K562 (cell line): ENCODE measurements around the gene ADAMTS15. TPM values are rescaled to one million over a fixed set of nuclear protein-coding genes. Genes with fewer than 3 reads are reported as not detected.

ENCODE experiments used
- ATAC-seq: fragments of 200-7000 bp; cut with Tn5 transposase; 3 replicates; pipeline ENCODE4 v1.9.1; 2020; ENCODE audit warnings: moderate library complexity
- BruUV-seq: library from RNA; stranded (reverse); fragments of 400-500 nt; replicated peaks from 2 replicates; lab custom pipeline; 2021; lab: Mats Ljungman, UMichigan
- CTCF ChIA-PET: fragments of 300-600 bp; formaldehyde crosslinking; extraction: SDS; loops from one replicate; lab custom pipeline; 2021; ENCODE audit warnings: low intra/inter-chr PET ratio; lab: Yijun Ruan, JAX
- POLR2A ChIA-PET: fragments of 300-600, 350-650 bp; sonication (Branson Sonifier 250); formaldehyde crosslinking; extraction: SDS; loops from one replicate; lab custom pipeline; 2021; ENCODE audit warnings: antibody characterized with exemption, inconsistent platforms; lab: Yijun Ruan, JAX
- DNase-seq, 4 experiments: peaks; one replicate each; pipeline versions ENCODE4 v3.0.0 to v3.0.0-alpha.2; 2011 to 2018; ENCODE audit warnings: low spot score in 3 of 4, mixed read lengths in 3 of 4; ENCODE audit errors: extremely low read depth in 1 of 4
- FAIRE-seq: peaks from 2 replicates; lab custom pipeline; 2011; peaks lifted over from hg19 to GRCh38; lab: Jason Lieb, UNC
- H2AFZ ChIP-seq: 2 replicates; pipeline ENCODE4 v1.6.0; 2011; ENCODE audit warnings: low read depth, low read length, control low read depth, inconsistent platforms
- H3K27ac ChIP-seq: fragments of 200-600 bp; 3 replicates; pipeline ENCODE4 v1.8.0; 2011; ENCODE audit warnings: low read depth, mild to moderate bottlenecking, control low read depth, inconsistent platforms, low read length, moderate library complexity, mixed read lengths; ENCODE audit errors: extremely low read depth
- H3K27me3 ChIP-seq, 2 experiments: fragments of 300-600 bp in 1 of 2; 2 replicates in 1 of 2; 3 replicates in 1 of 2; pipeline versions ENCODE4 v1.6.0 to v1.8.0; 2011; ENCODE audit warnings: inconsistent platforms in 2 of 2, low read length in 2 of 2, mild to moderate bottlenecking in 1 of 2, mixed read lengths in 1 of 2, moderate library complexity in 1 of 2; ENCODE audit not compliant: control insufficient read depth in 2 of 2, insufficient read depth in 2 of 2
- H3K36me3 ChIP-seq: fragments of 300-600 bp; 3 replicates; pipeline ENCODE4 v1.8.0; 2011; ENCODE audit warnings: mild to moderate bottlenecking, low read length, inconsistent platforms; ENCODE audit not compliant: control insufficient read depth, insufficient read depth
- H3K4me1 ChIP-seq, 2 experiments: fragments of 200-600 bp in 1 of 2; replicated peaks in 1 of 2; 2 replicates in 1 of 2; 3 replicates in 1 of 2; pipeline versions ENCODE4 v1.5.1 to v1.8.0; 2011; ENCODE audit warnings: inconsistent platforms in 2 of 2, low read length in 2 of 2, mild to moderate bottlenecking in 1 of 2, mixed read lengths in 1 of 2, moderate library complexity in 1 of 2; ENCODE audit not compliant: control insufficient read depth in 2 of 2, insufficient read depth in 2 of 2
- H3K4me2 ChIP-seq: 2 replicates; pipeline ENCODE4 v1.6.1; 2011; ENCODE audit warnings: low read length, control low read depth, inconsistent platforms, mixed read lengths; ENCODE audit not compliant: insufficient read depth
- H3K4me3 ChIP-seq: fragments of 200-600 bp; sonication (generic), shearing (Covaris generic); 2 replicates; pipeline ENCODE4 v1.5.1; 2016; ENCODE audit warnings: control low read depth, inconsistent platforms
- H3K79me2 ChIP-seq: fragments of 200-600 bp; 3 replicates; pipeline ENCODE4 v1.8.0; 2011; ENCODE audit warnings: low read length, inconsistent platforms; ENCODE audit not compliant: control insufficient read depth, insufficient read depth
- H3K9ac ChIP-seq, 2 experiments: 2 replicates each; pipeline versions ENCODE4 v1.6.0 to v1.6.1; 2011; ENCODE audit warnings: low read depth in 2 of 2, low read length in 2 of 2, control low read depth in 1 of 2, inconsistent platforms in 1 of 2, mild to moderate bottlenecking in 1 of 2, mixed read lengths in 1 of 2; ENCODE audit not compliant: insufficient read depth in 1 of 2
- H3K9me1 ChIP-seq: one replicate; pipeline ENCODE4 v1.6.0; 2011; ENCODE audit warnings: inconsistent platforms, mild to moderate bottlenecking, low read length, moderate library complexity; ENCODE audit not compliant: control insufficient read depth, insufficient read depth
- H3K9me3 ChIP-seq: replicated peaks from 2 replicates; pipeline ENCODE4 v1.5.1; 2011; ENCODE audit warnings: low read depth, low read length, inconsistent platforms; ENCODE audit not compliant: control insufficient read depth, insufficient read depth
- H4K20me1 ChIP-seq: replicated peaks from 2 replicates; pipeline ENCODE4 v1.6.1; 2011; ENCODE audit warnings: low read length, inconsistent platforms, mixed read lengths; ENCODE audit not compliant: control insufficient read depth, insufficient read depth
- CSDE1 ChIP-seq, 2 experiments: fragments of 450-650 bp; IDR thresholded peaks; 2 replicates each; pipeline ENCODE4 v1.6.1; 2016; ENCODE audit warnings: mild to moderate bottlenecking in 1 of 2
- DEAF1 ChIP-seq: fragments of 450-650 bp; formaldehyde crosslinking; IDR thresholded peaks from 2 replicates; pipeline ENCODE4 v1.4.0; 2020; ENCODE audit warnings: mild to moderate bottlenecking, moderate library complexity
- HMG20A ChIP-seq: fragments of 450-650 bp; formaldehyde crosslinking; conservative IDR thresholded peaks from 2 replicates; pipeline ENCODE4 v1.4.0; 2020; ENCODE audit warnings: mild to moderate bottlenecking, mixed read lengths
- MEF2A ChIP-seq: IDR thresholded peaks from 2 replicates; pipeline ENCODE4 v1.6.1; 2011; ENCODE audit warnings: low read depth, mild to moderate bottlenecking, low read length, moderate library complexity; ENCODE audit not compliant: control insufficient read depth
- MIER1 ChIP-seq: fragments of 450-650 bp; IDR thresholded peaks from 2 replicates; pipeline ENCODE4 v1.6.1; 2016; ENCODE audit warnings: antibody characterized with exemption, mild to moderate bottlenecking, low read depth
- PKNOX1 ChIP-seq: fragments of 450-650 bp; IDR thresholded peaks from 2 replicates; pipeline ENCODE4 v1.6.1; 2016
- POLR3A ChIP-seq: IDR thresholded peaks from 2 replicates; pipeline ENCODE4 v1.6.1; 2011; ENCODE audit warnings: borderline replicate concordance, mild to moderate bottlenecking, moderate library complexity; ENCODE audit not compliant: insufficient read length, insufficient read depth; ENCODE audit errors: extremely low read depth
- SNIP1 ChIP-seq: fragments of 450-650 bp; IDR thresholded peaks from 2 replicates; pipeline ENCODE4 v1.7.1; 2017; ENCODE audit warnings: low read depth, mild to moderate bottlenecking
- STAT5A ChIP-seq: IDR thresholded peaks from 2 replicates; pipeline ENCODE4 v1.6.1; 2012; ENCODE audit warnings: low read length, inconsistent platforms, borderline replicate concordance
- YY1 ChIP-seq, 3 experiments: IDR thresholded peaks; 2 replicates each; pipeline ENCODE4 v1.6.1; 2011; ENCODE audit warnings: low read length in 2 of 3, mild to moderate bottlenecking in 2 of 3, moderate library complexity in 2 of 3, borderline replicate concordance in 1 of 3, control low read depth in 1 of 3, low read depth in 1 of 3; ENCODE audit not compliant: insufficient read depth in 3 of 3, insufficient replicate concordance in 2 of 3, control insufficient read depth in 1 of 3, insufficient read length in 1 of 3; ENCODE audit errors: extremely low read depth in 1 of 3
- ZBTB12 ChIP-seq: fragments of 250-450 bp; sonication (Bioruptor Pico); IDR thresholded peaks from 2 replicates; pipeline ENCODE4 v1.4.0; 2020
- ZNF217 ChIP-seq: sonication (generic); formaldehyde crosslinking; IDR thresholded peaks from 2 replicates; pipeline ENCODE4 v1.8.0; 2022; ENCODE audit warnings: mild to moderate bottlenecking, missing genetic modification reagents
- ZNF239 ChIP-seq: fragments of 250-450 bp; sonication (Bioruptor Pico); IDR thresholded peaks from 2 replicates; pipeline ENCODE4 v1.4.0; 2020; ENCODE audit warnings: mild to moderate bottlenecking
- ZNF24 ChIP-seq: fragments of 450-650 bp; IDR thresholded peaks from 2 replicates; pipeline ENCODE4 v1.6.1; 2016
- ZNF280B ChIP-seq: fragments of 250-450 bp; sonication (Bioruptor Pico); IDR thresholded peaks from 2 replicates; pipeline ENCODE4 v1.5.1; 2021; ENCODE audit warnings: mild to moderate bottlenecking
- ZNF707 ChIP-seq: fragments of 250-450 bp; sonication (Bioruptor Pico); conservative IDR thresholded peaks from 2 replicates; pipeline ENCODE4 v1.8.0; 2022; ENCODE audit warnings: inconsistent platforms, mild to moderate bottlenecking, moderate library complexity
- WGBS: fragments of 100-300 bp; shearing (Covaris generic); methylation state at CpG from one replicate; pipeline ENCODE4 v1.1.6; 2016; ENCODE audit warnings: low coverage, mixed read lengths; ENCODE audit not compliant: insufficient coverage; ENCODE audit errors: missing lambda C conversion rate; 5-methylcytosine and 5-hydroxymethylcytosine counted together
- in situ Hi-C: fragments of 300-500 bp; cut with MboI; formaldehyde crosslinking; loops from 4 replicates; pipeline ENCODE4 v1.15.0; 2018; ENCODE audit warnings: inconsistent platforms, mixed read lengths
- intact Hi-C: fragments of 100-400 bp; cut with micrococcal nuclease; formaldehyde crosslinking; loops from 2 replicates; pipeline ENCODE4 v1.14.2; 2022
- polyA plus RNA-seq, 8 experiments: library from polyadenylated mRNA; depleted of rRNA in 4 of 8; stranded (reverse) in 5 of 8; unstranded in 3 of 8; fragments of >200 nt; fragmentation: Nextera tagmentation in 2 of 8; fragmentation: Illumina TruSeq in 1 of 8; extraction: Ambion mirVana in 2 of 8; extraction: Trizol in 1 of 8; gene quantifications; 2 replicates each; pipeline versions ENCODE4 v1.2.1 to v1.2.3, GENCODE V29; 2011 to 2014; ENCODE audit warnings: inconsistent platforms in 1 of 8, missing spikeins in 1 of 8
- total RNA-seq, 7 experiments: library from RNA; depleted of rRNA in 6 of 7; stranded (reverse); fragments of >200 nt in 6 of 7; fragmentation: Illumina TruSeq in 2 of 7; extraction: Trizol in 2 of 7; gene quantifications; 2 replicates each; pipeline versions ENCODE4 v1.2.1 to v1.2.3, GENCODE V29; 2011 to 2021; ENCODE audit warnings: low replicate concordance in 1 of 7

ADAMTS15 gene
- total and polyA plus RNA-seq, 9 of the 15 experiments (the other 6 are each of a cell fraction or from before 2014, with no cell fraction given): 0.04 TPM; not detected in 8

GRCh38 chr11:130516554-130517505 lies 68.4 kb downstream of the ADAMTS15 start:
- H3K9me1 ChIP-seq: no peaks in the 10 kb centered on the region
- CTCF ChIA-PET: no interaction called here
- ATAC-seq: no peak
- FAIRE-seq: no peak
- intact Hi-C loops: no loop called here
- DNase-seq: no peak
- no peaks in the 10 kb centered on the region for H3K36me3 ChIP-seq
- no peak overlapping the region for H3K9ac ChIP-seq
- H4K20me1 ChIP-seq: no peaks in the 10 kb centered on the region
- H3K79me2 ChIP-seq: no peaks in the 10 kb centered on the region
- H3K4me2 ChIP-seq: no peak overlapping the region
- no peaks in the 10 kb centered on the region for H3K9me3 ChIP-seq
- BruUV-seq: no TSS peak
- WGBS: 6% methylated on average over 10 of the region's 10 CpGs
- no peak overlapping the region for H2AFZ ChIP-seq
- peaks cover 0 to under 1% of the 10 kb centered on the region in 2 experiments; a peak in 3 of 5 replicates for H3K4me1 ChIP-seq
- H3K27ac ChIP-seq: no peak overlapping the region
- no peak overlapping the region for H3K4me3 ChIP-seq
- in situ Hi-C loops: no loop called here
- H3K27me3 ChIP-seq: peaks cover 0 to 27% of the 10 kb centered on the region in 2 experiments; a peak in 3 of 5 replicates
- POLR2A ChIA-PET: interaction anchor here (0.6 to 0.8 kb wide), 2 partner anchors 217 to 370 kb away, joined by 3 to 4 read pairs; no protein-coding TSS in a partner anchor
- TF ChIP-seq ZNF280B (CRISPR knock-in tag): no peak
- no peak for TF ChIP-seq ZBTB12
- no peak for TF ChIP-seq ZNF24
- no peak for TF ChIP-seq DEAF1 (CRISPR knock-in tag)
- TF ChIP-seq YY1 (IDR thresholded peaks at IDR 0.05; ENCODE audit: borderline replicate concordance in 1 of 3, control insufficient read depth in 1 of 3, extremely low read depth in 1 of 3, insufficient read depth in 3 of 3, insufficient read length in 1 of 3, insufficient replicate concordance in 2 of 3, low read depth in 1 of 3, low read length in 2 of 3): no peak
- TF ChIP-seq PKNOX1: no peak
- no peak for TF ChIP-seq ZNF239 (CRISPR knock-in tag)
- no peak for TF ChIP-seq ZNF707 (CRISPR knock-in tag)
- no peak for TF ChIP-seq STAT5A
- no peak for TF ChIP-seq HMG20A (CRISPR knock-in tag)
- TF ChIP-seq ZNF217 (CRISPR knock-in tag): no peak
- no peak for TF ChIP-seq MEF2A
- no peak for TF ChIP-seq SNIP1
- TF ChIP-seq POLR3A: no peak
- no peak for TF ChIP-seq MIER1
- TF ChIP-seq CSDE1 (IDR thresholded peaks at IDR 0.05): no peak
